Uterus (tissue), 4 donors: ENCODE results near the gene BIVM. TPM values are rescaled to one million over a fixed set of nuclear protein-coding genes. Genes with fewer than 3 reads are reported as not detected.
"Not testable (repeated sequence)": the region's sequence is repeated elsewhere in the genome, so short reads cannot be mapped to it uniquely, and the experiment has no call there.

ENCODE experiments used
- DNase-seq, 2 donors: peaks; one replicate each; pipeline ENCODE4 v3.0.0-alpha.2; 2019 to 2020
- H3K27ac ChIP-seq, 2 donors: fragments of 200-600 bp; sonication (generic); 1 replicate in 1 of 2; 2 replicates in 1 of 2; pipeline ENCODE4 v1.5.1; 2016 to 2018
- H3K27me3 ChIP-seq, 2 donors: fragments of 200-600 bp; sonication (generic); one replicate each; pipeline ENCODE4 v1.5.1; 2018 to 2019; ENCODE audit warnings: control low read depth in 1 of 2
- H3K36me3 ChIP-seq, 2 donors: fragments of 200-600 bp; sonication (generic); one replicate each; pipeline ENCODE4 v1.5.1; 2019; ENCODE audit warnings: control low read depth in 1 of 2
- H3K4me1 ChIP-seq, 2 donors: fragments of 200-600 bp; sonication (generic); one replicate each; pipeline ENCODE4 v1.5.1; 2018 to 2019; ENCODE audit warnings: control low read depth in 1 of 2
- H3K4me3 ChIP-seq, 2 donors: fragments of 200-600 bp; sonication (generic); 1 replicate in 1 of 2; 2 replicates in 1 of 2; pipeline ENCODE4 v1.5.1; 2018 to 2019; ENCODE audit warnings: mild to moderate bottlenecking in 1 of 2
- H3K9me3 ChIP-seq, 2 donors: fragments of 200-600 bp; sonication (generic); one replicate each; pipeline ENCODE4 v1.5.1; 2019; ENCODE audit warnings: control low read depth in 1 of 2
- CTCF ChIP-seq, 4 experiments: fragments of 200-600 bp in 2 of 4; fragments of 450-650 bp in 2 of 4; sonication (generic) in 2 of 4; IDR thresholded peaks; one replicate each; pipeline ENCODE4 v1.5.1; 2016 to 2019; ENCODE audit warnings: antibody characterized with exemption in 4 of 4, mild to moderate bottlenecking in 2 of 4, moderate library complexity in 1 of 4
- POLR2A ChIP-seq, 2 donors: fragments of 450-650 bp; IDR thresholded peaks; one replicate each; pipeline ENCODE4 v1.6.1; 2016; ENCODE audit warnings: antibody characterized with exemption in 2 of 2, mild to moderate bottlenecking in 1 of 2, moderate library complexity in 1 of 2
- intact Hi-C: fragments of 100-400 bp; cut with DNase I; formaldehyde crosslinking; loops from one replicate; pipeline ENCODE4 v1.15.1; 2023; ENCODE audit warnings: low total_unique reads
- total RNA-seq, 4 donors: library from RNA; depleted of rRNA in 3 of 4; stranded (reverse); fragments of >200 nt in 3 of 4; gene quantifications; one replicate each; pipeline versions ENCODE4 v1.1.0 to v1.2.4, GENCODE V29; 2014 to 2023
- donor health status: DM: yes; HTN: yes; CAD: no.

BIVM gene
- total RNA-seq, 4 donors from 2014 or later, result 5.0 to 55.9 (median 18.0) TPM

DNA sequence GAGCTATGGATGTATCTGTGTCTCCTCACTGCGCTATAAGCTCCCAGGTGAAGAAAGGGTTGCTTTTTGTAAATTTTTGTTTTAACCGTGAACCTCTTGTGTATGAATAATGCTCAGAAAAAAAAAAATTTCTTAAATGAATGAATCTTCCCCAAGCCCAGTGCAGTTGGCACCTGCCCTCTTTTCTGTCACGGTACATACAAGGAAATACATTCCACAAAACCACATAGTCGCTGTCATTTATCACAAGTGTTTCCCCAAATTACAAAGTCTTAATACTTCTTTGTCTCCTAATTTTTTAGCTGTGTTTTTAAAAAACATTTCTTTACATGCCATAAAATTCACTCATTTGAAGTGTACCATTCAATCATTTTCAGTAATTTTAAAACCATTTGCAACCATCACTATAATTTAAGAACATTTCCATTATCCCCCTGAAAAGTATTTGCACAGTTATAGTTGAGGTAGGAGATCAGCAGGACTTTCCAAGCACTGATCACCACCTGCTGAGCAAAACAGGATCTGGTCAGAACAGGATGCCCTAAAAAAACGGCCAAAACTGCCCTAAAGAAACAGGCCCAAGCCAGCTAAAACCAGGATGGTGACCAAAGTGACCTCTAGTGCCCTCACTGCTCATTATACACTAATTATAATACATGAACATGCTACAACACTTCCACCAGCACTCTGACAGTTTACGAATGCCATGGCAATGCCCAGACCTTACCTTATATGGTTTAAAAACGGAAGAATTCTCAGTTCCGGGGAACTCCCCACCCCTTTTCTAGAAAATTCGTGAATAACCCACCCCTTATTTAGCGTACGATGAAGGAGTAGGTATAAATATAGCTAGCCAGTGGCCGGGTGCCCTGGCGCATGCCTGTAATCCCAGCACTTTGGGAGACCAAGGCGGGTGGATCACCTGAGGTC is 24.1 kb upstream of the BIVM start:
- no peak for DNase-seq
- no peak for TF ChIP-seq POLR2A (IDR thresholded peaks at IDR 0.05)
- no peak for TF ChIP-seq CTCF (IDR thresholded peaks at IDR 0.05)
- Histone ChIP-seq H3K4me1 (peaks cover 0 to 5% of the 10 kb centered on the region in 2 donors), H3K27me3 (no peaks in the 10 kb centered on the region), H3K4me3 (no peak overlapping the region), H3K27ac (no peak overlapping the region), H3K9me3 (no peaks in the 10 kb centered on the region), H3K36me3 (no peaks in the 10 kb centered on the region)
- intact Hi-C loops, result no loop called here

DNA sequence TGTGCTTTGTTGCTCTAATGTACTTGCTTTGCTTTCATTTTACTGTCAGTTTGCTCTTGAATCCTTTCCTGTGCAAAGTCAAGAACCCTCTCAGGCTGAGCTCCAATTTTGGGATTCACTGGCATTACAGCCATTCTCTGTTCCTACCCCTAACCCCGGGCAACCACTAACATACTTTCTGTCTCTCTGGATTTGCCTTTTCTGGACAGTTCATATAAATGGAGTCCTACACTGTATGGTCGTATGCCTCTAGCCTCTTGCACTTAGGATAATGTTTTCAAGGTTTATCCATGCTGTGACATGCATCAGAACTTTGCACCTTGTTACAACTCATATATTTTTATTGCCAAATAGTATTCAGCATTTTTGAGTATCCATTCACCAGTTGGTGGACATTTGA is 22.6 kb upstream of the BIVM start:
- Histone ChIP-seq H3K27ac (no peak overlapping the region), H3K36me3 (no peaks in the 10 kb centered on the region), H3K4me3 (no peak overlapping the region), H3K4me1 (peaks cover 0 to 5% of the 10 kb centered on the region in 2 donors), H3K9me3 (no peaks in the 10 kb centered on the region), H3K27me3 (no peaks in the 10 kb centered on the region)
- TF ChIP-seq CTCF (IDR thresholded peaks at IDR 0.05), result no peak
- TF ChIP-seq POLR2A (IDR thresholded peaks at IDR 0.05), result no peak
- no peak for DNase-seq
- intact Hi-C loops, result no loop called here

GRCh38 chr13:102777736-102778135 is 21.2 kb upstream of the BIVM start:
- H3K36me3 ChIP-seq, result no peaks in the 10 kb centered on the region
- H3K27me3 ChIP-seq, result no peaks in the 10 kb centered on the region
- no peak for DNase-seq
- intact Hi-C loops, result no loop called here
- H3K4me3 ChIP-seq, result no peak overlapping the region
- H3K4me1 ChIP-seq, result peaks cover 0 to 1% of the 10 kb centered on the region in 2 donors
- TF ChIP-seq POLR2A (IDR thresholded peaks at IDR 0.05) (no peak), CTCF (IDR thresholded peaks at IDR 0.05) (no peak)
- H3K9me3 ChIP-seq, result no peaks in the 10 kb centered on the region
- no peak overlapping the region for H3K27ac ChIP-seq

GRCh38 chr13:102779436-102780159 is 19.3 kb upstream of the BIVM start:
- no peaks in the 10 kb centered on the region for H3K9me3 ChIP-seq
- intact Hi-C loops, result no loop called here
- no peaks in the 10 kb centered on the region for H3K27me3 ChIP-seq
- H3K36me3 ChIP-seq, result no peaks in the 10 kb centered on the region
- TF ChIP-seq CTCF (IDR thresholded peaks at IDR 0.05) (no peak), POLR2A (IDR thresholded peaks at IDR 0.05) (no peak)
- no peaks in the 10 kb centered on the region for H3K4me1 ChIP-seq
- DNase-seq, result no peak
- H3K4me3 ChIP-seq, result no peak overlapping the region
- H3K27ac ChIP-seq, result no peak overlapping the region

DNA sequence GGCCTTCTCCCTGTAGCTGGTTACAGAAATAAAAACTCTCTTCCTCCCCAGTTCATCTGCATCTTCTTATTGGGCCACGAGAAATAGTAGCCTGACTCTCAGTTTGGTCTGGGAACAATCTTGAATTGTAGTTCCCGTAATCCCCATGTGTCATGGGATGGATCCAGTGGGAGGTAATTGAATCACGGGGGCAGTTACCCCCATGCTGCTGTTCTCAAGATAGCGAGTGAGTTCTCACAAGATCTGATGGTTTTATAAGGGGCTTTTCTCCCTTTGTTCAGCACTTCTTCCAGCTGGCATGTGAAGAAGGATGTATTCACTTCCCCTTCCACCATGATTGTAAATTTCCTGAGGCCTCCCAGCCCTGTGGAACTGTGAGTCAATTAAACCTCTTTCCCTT is 18.3 kb upstream of the BIVM start:
- H3K27ac ChIP-seq, H3K9me3 ChIP-seq, intact Hi-C loops, H3K4me1 ChIP-seq, H3K27me3 ChIP-seq, H3K36me3 ChIP-seq, H3K4me3 ChIP-seq, DNase-seq: not testable (repeated sequence)
